ENCODE results near the gene EPB41L3. TPM values are rescaled to one million over a fixed set of nuclear protein-coding genes. Genes with fewer than 3 reads are reported as not detected.
A peak's percentile ranks its signal among the peaks of the same experiment; 100 is the strongest.

EPB41L3 gene
- polyA plus RNA-seq, 1 donor from 2014 or later, result 19.6 TPM

DNA sequence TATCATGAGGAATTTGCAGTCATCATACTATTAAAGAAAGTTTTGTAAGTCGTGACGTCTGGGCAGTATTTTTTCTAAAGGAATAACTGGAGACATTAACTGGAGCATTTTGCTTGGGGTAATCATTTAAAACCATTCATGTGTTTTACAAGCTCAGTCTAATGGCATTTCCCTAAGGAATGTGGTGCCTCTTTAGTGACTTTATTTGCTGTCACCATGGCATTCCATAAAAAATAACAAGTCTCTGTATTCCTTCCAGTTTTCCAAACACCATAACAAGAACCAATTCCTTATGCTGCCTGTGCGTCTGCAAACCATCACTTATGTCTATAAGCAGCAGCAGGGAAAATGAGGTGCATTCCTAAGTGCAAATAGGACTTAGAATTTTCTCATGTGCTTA lies 82.8 kb downstream of the EPB41L3 start:
- Histone ChIP-seq H3F3A (ENCODE audit: insufficient read depth, low read length, poor library complexity, severe bottlenecking) (no peaks in the 10 kb centered on the region), H3K4me3 (ENCODE audit: low read length) (no peak overlapping the region), H3K36me3 (ENCODE audit: insufficient read depth, low read length) (no peaks in the 10 kb centered on the region), H2AFZ (ENCODE audit: low read depth, low read length) (no peak overlapping the region), H3K27me3 (ENCODE audit: insufficient read depth, low read depth, low read length) (no peaks in the 10 kb centered on the region), H3K9me3 (ENCODE audit: low read length) (no peaks in the 10 kb centered on the region), H3K79me2 (replicated peaks; ENCODE audit: insufficient read depth, low read length) (no peaks in the 10 kb centered on the region), H3K9ac (ENCODE audit: low read length) (no peak overlapping the region), H3K4me2 (ENCODE audit: low read length) (no peak overlapping the region), H3K9me2 (ENCODE audit: insufficient read depth, low read length) (no peaks in the 10 kb centered on the region), H4K20me1 (ENCODE audit: insufficient read depth) (no peaks in the 10 kb centered on the region), H3K27ac (ENCODE audit: low read length) (no peak overlapping the region)
- TF ChIP-seq POLR2AphosphoS5 (IDR thresholded peaks at IDR 0.05) (no peak), REST (IDR thresholded peaks at IDR 0.05; ENCODE audit: borderline replicate concordance) (peak; percentile 95)

DNA sequence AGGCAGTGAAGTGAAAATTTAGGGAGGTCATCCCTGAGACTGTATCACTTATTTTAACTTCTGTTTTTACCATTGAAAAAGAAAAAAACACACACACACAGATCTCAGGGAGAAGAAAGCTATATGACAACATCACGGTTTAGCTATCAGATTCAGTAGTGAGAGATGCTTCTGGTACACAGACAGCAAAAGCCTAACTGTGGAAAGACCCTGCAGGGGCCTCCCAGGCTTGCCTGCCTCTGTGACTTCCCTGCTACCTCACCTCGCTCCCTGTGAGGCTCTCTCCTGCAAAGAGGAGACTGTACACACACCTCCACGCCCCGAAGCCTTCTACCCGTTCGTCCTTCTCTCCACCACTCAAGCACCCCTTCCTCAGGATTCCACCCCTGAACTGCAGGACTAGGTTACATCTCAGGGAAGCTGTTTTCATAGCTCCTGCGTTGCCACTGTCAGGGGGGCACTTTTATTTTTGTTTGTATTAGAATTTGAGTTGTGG lies 86.3 kb downstream of the EPB41L3 start:
- TF ChIP-seq TAF1 (IDR thresholded peaks at IDR 0.05; ENCODE audit: low read depth), result no peak
- no peak for TF ChIP-seq SMC3 (conservative IDR thresholded peaks at IDR 0.05; ENCODE audit: poor library complexity)
- TF ChIP-seq MXI1 (conservative IDR thresholded peaks at IDR 0.05; ENCODE audit: poor library complexity, severe bottlenecking), result no peak
- no peak for TF ChIP-seq RAD21 (conservative IDR thresholded peaks at IDR 0.05)
- H2AFZ ChIP-seq (ENCODE audit: low read depth, low read length), result no peak overlapping the region
- H3K9ac ChIP-seq (ENCODE audit: low read length), result no peak overlapping the region

DNA sequence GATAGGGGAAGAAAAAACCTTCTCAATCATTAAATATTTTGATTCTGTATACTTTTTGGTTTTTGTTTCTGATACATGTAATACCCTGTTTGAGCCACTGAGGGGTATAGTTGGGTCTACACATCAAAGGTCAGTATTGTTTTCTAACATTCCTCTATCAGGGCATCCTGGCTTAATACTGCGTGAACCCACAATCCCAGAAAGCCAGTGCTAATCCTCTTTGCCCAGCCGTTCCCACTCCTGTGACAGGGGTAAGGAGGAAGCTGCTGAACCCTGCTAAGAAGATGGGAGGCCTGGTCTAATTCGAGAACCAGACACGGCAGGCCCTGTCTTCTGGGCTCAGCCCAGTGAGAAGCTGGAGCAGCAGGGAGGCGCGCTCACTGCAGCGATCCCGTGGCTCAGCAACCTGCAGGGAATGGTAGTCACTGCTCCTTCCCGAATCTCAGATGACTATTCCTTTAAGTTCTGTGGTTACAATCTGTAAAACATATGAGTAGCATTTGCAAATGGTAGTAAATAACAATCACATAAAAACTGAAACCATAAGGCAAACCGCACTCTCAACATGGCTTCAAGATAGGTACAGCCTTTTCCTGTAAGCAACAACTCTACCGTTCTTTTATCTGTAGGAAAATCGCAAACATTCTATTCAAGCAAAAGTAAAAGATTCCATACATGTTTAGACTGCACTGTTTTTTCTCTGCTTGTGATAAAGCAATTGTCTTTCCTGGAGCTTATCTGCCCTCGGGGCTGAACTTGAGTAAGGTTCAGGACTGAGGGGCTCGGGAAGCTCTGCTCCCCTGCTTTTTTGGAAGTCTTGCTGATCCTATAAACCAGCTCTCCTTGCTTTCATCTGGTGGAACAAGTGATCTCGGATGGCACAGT lies 87.0 kb downstream of the EPB41L3 start:
- Histone ChIP-seq H3K4me2 (ENCODE audit: low read length) (no peak overlapping the region), H4K20me1 (ENCODE audit: insufficient read depth) (no peaks in the 10 kb centered on the region), H2AFZ (ENCODE audit: low read depth, low read length) (no peak overlapping the region), H3K9ac (ENCODE audit: low read length) (no peak overlapping the region), H3K4me3 (ENCODE audit: low read length) (no peak overlapping the region), H3K79me2 (replicated peaks; ENCODE audit: insufficient read depth, low read length) (no peaks in the 10 kb centered on the region), H3K27ac (ENCODE audit: low read length) (no peak overlapping the region), H3F3A (ENCODE audit: insufficient read depth, low read length, poor library complexity, severe bottlenecking) (no peaks in the 10 kb centered on the region), H3K27me3 (ENCODE audit: insufficient read depth, low read depth, low read length) (no peaks in the 10 kb centered on the region), H3K9me3 (ENCODE audit: low read length) (no peaks in the 10 kb centered on the region), H3K36me3 (ENCODE audit: insufficient read depth, low read length) (no peaks in the 10 kb centered on the region), H3K9me2 (ENCODE audit: insufficient read depth, low read length) (no peaks in the 10 kb centered on the region)
- peak; percentile 51 for TF ChIP-seq CTCF (IDR thresholded peaks at IDR 0.05; ENCODE audit: poor library complexity, severe bottlenecking)
- no peak for TF ChIP-seq EZH2 (IDR thresholded peaks at IDR 0.05; ENCODE audit: borderline replicate concordance, insufficient read depth, low read length, poor library complexity, severe bottlenecking)
- no peak for TF ChIP-seq REST (IDR thresholded peaks at IDR 0.05; ENCODE audit: borderline replicate concordance)
- no peak for TF ChIP-seq MXI1 (conservative IDR thresholded peaks at IDR 0.05; ENCODE audit: poor library complexity, severe bottlenecking)
- peak; percentile 45 for TF ChIP-seq RAD21 (conservative IDR thresholded peaks at IDR 0.05)
- no peak for TF ChIP-seq EP300 (conservative IDR thresholded peaks at IDR 0.05; ENCODE audit: poor library complexity, severe bottlenecking)
- no peak for TF ChIP-seq POLR2AphosphoS5 (IDR thresholded peaks at IDR 0.05)
- TF ChIP-seq SMC3 (conservative IDR thresholded peaks at IDR 0.05; ENCODE audit: poor library complexity), result peak; percentile 52
- TF ChIP-seq TAF1 (IDR thresholded peaks at IDR 0.05; ENCODE audit: low read depth), result no peak

More for the DNA sequence above, 86.3 kb downstream of the EPB41L3 start:
- Histone ChIP-seq H3K27me3 (ENCODE audit: insufficient read depth, low read depth, low read length) (no peaks in the 10 kb centered on the region), H3K4me3 (ENCODE audit: low read length) (no peak overlapping the region), H3K79me2 (replicated peaks; ENCODE audit: insufficient read depth, low read length) (no peaks in the 10 kb centered on the region), H4K20me1 (ENCODE audit: insufficient read depth) (no peaks in the 10 kb centered on the region), H3K9me2 (ENCODE audit: insufficient read depth, low read length) (no peaks in the 10 kb centered on the region), H3F3A (ENCODE audit: insufficient read depth, low read length, poor library complexity, severe bottlenecking) (no peaks in the 10 kb centered on the region), H3K27ac (ENCODE audit: low read length) (no peak overlapping the region), H3K36me3 (ENCODE audit: insufficient read depth, low read length) (no peaks in the 10 kb centered on the region), H3K9me3 (ENCODE audit: low read length) (no peaks in the 10 kb centered on the region), H3K4me2 (ENCODE audit: low read length) (no peak overlapping the region)

Data from neural cell (in vitro differentiated cells).